Glutamatergic neuron (in vitro differentiated cells): ENCODE results near the gene CCND3. TPM values are rescaled to one million over a fixed set of nuclear protein-coding genes. Genes with fewer than 3 reads are reported as not detected.
A peak's percentile ranks its signal among the peaks of the same experiment; 100 is the strongest.

Experiments
- DNase-seq: peaks from one replicate; pipeline ENCODE4 v3.0.0; 2022
- H3K27ac Mint-ChIP-seq: one replicate; pipeline ENCODE4 v1.8.0; 2020; ENCODE audit warnings: mild to moderate bottlenecking, mixed read lengths, inconsistent platforms; ENCODE audit not compliant: unreplicated experiment
- H3K27me3 Mint-ChIP-seq: one replicate; pipeline ENCODE4 v1.8.0; 2020; ENCODE audit warnings: mild to moderate bottlenecking, moderate library complexity, mixed read lengths, inconsistent platforms; ENCODE audit not compliant: unreplicated experiment
- H3K36me3 Mint-ChIP-seq: one replicate; pipeline ENCODE4 v1.8.0; 2020; ENCODE audit warnings: mild to moderate bottlenecking, mixed read lengths, inconsistent platforms; ENCODE audit not compliant: unreplicated experiment
- H3K4me1 Mint-ChIP-seq: one replicate; pipeline ENCODE4 v1.8.0; 2020; ENCODE audit warnings: mild to moderate bottlenecking, low read depth, mixed read lengths, inconsistent platforms; ENCODE audit not compliant: unreplicated experiment
- H3K4me3 Mint-ChIP-seq: one replicate; pipeline ENCODE4 v1.8.0; 2020; ENCODE audit warnings: mild to moderate bottlenecking, mixed read lengths, inconsistent platforms; ENCODE audit not compliant: unreplicated experiment
- H3K9me3 Mint-ChIP-seq: one replicate; pipeline ENCODE4 v1.8.0; 2020; ENCODE audit warnings: mild to moderate bottlenecking, moderate library complexity, mixed read lengths, inconsistent platforms; ENCODE audit not compliant: unreplicated experiment
- total RNA-seq: library from RNA; stranded (reverse); fragmentation: NEBNext Ultra II Directional; extraction: Animal tissue kit (Norgen Biotek cat#: 25700); gene quantifications from one replicate; pipeline ENCODE4 v1.2.1, GENCODE V29; 2021; ENCODE audit not compliant: unreplicated experiment
- TF ChIP-seq, protein P1 (sequence below): fragments of 200-600 bp; sonication (generic); IDR thresholded peaks from one replicate; pipeline ENCODE4 v1.5.0; 2021; ENCODE audit not compliant: partially characterized antibody, unreplicated experiment

The CCND3 gene
- total RNA-seq, 1 donor from 2014 or later = 27.1 TPM

DNA sequence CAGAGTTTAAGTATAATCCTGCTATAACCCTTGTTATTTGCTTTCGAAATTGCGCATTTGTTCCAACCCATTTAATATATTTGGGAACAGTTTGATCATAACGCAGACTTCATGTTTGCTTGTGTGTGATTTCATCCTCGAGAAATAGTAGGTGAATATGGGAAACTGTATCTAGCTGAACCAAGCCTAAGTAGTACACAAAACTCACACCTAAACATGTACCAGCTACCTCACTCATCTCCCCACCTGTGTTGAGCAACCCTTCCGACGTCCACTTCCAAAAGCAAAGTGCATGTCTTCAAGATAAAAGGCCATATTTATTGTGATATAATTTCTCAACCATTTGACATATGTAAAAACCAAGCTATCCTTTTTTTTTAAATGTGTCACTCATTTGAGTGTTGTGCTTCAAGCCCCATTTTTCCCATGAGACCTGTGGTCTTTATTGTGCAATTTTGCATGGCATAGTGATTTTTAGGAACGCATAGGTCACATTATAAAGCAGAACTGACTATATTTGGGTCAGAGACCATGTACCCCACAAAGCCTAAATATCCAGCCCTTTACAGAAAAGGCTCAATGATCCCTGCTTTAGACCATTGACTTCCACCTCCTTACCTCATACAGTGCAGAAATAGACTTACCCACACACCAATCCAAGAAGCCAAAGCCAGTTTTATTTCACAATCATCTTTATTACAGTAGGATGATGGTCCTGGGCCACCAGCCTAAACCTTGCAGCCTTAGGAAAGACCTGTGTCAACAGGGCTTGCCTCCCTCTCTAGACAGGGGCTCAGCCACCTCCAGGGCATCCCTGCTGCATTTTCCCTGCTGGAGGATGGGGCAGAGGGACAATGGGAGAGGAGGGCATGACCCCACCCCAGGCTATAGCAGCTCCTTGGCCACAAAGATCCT is 7.1 kb downstream of the CCND3 start:
- peaks cover 32% of the 10 kb centered on the region for H3K4me1 Mint-ChIP-seq
- peaks cover 17% of the 10 kb centered on the region for H3K27me3 Mint-ChIP-seq
- TF ChIP-seq, protein P1, sequence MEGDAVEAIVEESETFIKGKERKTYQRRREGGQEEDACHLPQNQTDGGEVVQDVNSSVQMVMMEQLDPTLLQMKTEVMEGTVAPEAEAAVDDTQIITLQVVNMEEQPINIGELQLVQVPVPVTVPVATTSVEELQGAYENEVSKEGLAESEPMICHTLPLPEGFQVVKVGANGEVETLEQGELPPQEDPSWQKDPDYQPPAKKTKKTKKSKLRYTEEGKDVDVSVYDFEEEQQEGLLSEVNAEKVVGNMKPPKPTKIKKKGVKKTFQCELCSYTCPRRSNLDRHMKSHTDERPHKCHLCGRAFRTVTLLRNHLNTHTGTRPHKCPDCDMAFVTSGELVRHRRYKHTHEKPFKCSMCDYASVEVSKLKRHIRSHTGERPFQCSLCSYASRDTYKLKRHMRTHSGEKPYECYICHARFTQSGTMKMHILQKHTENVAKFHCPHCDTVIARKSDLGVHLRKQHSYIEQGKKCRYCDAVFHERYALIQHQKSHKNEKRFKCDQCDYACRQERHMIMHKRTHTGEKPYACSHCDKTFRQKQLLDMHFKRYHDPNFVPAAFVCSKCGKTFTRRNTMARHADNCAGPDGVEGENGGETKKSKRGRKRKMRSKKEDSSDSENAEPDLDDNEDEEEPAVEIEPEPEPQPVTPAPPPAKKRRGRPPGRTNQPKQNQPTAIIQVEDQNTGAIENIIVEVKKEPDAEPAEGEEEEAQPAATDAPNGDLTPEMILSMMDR = no peak
- no peaks in the 10 kb centered on the region for H3K36me3 Mint-ChIP-seq
- H3K9me3 Mint-ChIP-seq = peaks cover 10% of the 10 kb centered on the region
- no peak for DNase-seq
- H3K27ac Mint-ChIP-seq = peak overlapping the region; percentile 96
- peak overlapping the region; percentile 8 for H3K4me3 Mint-ChIP-seq

DNA sequence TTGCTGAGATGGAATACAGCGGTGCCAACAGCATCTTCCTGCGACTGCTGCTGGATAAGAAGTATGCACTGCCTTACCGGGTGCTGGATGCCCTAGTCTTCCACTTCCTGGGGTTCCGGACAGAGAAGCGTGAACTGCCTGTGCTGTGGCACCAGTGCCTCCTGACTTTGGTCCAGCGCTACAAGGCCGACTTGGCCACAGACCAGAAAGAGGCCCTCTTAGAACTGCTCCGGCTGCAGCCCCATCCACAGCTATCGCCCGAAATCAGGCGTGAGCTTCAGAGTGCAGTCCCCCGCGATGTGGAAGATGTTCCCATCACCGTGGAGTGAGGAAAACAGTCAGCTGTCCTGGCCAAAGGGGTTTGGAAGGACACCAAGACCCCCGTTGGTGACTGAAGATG is 9.2 kb downstream of the CCND3 start:
- TF ChIP-seq, protein P1 = no peak
- Mint-ChIP-seq H3K27me3 (peaks cover 15% of the 10 kb centered on the region), H3K9me3 (peaks cover 10% of the 10 kb centered on the region), H3K4me1 (peaks cover 22% of the 10 kb centered on the region), H3K27ac (no peak overlapping the region), H3K4me3 (no peak overlapping the region), H3K36me3 (no peaks in the 10 kb centered on the region)
- no peak for DNase-seq

DNA sequence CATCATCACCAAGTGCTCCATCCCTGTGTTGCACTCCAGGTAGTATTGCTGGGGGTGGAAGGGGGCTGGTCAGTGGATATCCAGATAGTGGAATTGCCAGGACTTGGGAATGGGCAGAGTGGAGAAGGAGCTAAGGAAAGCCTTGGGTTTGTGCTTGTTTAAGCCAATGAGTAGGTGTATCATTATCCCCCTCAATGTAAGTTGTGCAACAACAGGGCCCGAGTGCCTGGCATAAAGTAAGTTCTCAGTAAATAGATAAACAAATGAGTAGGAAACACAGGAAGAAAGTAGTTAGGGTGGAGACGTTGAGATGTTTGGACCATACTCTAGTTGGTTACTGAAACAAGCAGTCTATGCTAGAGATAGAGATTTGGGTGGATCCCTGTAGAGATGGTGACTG is 9.8 kb downstream of the CCND3 start:
- no peak for DNase-seq
- H3K4me1 Mint-ChIP-seq = peaks cover 21% of the 10 kb centered on the region
- peaks cover 10% of the 10 kb centered on the region for H3K9me3 Mint-ChIP-seq
- no peak overlapping the region for H3K4me3 Mint-ChIP-seq
- H3K36me3 Mint-ChIP-seq = no peaks in the 10 kb centered on the region
- peaks cover 15% of the 10 kb centered on the region for H3K27me3 Mint-ChIP-seq
- H3K27ac Mint-ChIP-seq = no peak overlapping the region
- TF ChIP-seq, protein P1 = no peak

DNA sequence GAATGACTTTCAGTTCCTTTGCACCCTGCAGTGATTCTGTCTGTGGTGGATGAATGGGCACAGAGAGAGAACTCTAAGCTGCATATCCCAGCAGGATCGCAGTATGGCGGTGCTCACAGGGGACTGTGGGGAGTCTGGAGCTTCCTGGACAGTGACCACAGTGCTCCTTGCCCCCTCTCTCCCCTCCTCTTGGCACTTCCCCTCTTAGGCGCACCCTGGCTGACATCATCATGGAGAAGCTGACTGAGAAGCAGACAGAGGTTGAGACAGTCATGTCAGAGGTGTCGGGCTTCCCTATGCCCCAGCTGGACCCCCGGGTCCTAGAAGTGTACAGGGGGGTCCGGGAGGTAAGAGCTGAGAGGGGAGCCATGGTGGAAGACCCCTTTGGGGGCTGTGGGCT is 11.7 kb downstream of the CCND3 start:
- TF ChIP-seq, protein P1 = no peak
- Mint-ChIP-seq H3K27me3 (peaks cover 5% of the 10 kb centered on the region), H3K4me1 (peaks cover 7% of the 10 kb centered on the region), H3K36me3 (no peaks in the 10 kb centered on the region), H3K4me3 (no peak overlapping the region), H3K27ac (no peak overlapping the region), H3K9me3 (peaks cover 1% of the 10 kb centered on the region)
- no peak for DNase-seq

DNA sequence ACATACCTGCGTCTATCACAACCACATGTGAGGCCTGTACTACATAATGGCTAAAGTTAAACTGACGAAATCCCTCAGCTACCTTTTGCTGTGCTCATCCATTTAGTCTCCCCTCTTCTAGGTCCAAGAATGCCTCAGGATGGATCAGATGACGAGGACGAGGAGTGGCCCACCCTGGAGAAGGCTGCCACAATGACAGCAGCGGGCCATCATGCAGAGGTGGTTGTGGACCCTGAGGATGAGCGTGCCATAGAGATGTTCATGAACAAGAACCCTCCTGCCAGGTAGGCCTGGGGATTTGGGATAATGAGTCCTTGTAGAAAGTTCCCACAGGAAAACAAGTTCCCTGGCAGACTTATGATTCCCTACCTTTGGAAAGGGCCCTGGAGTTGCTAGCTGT is 14.4 kb downstream of the CCND3 start:
- Mint-ChIP-seq H3K9me3 (peaks cover 5% of the 10 kb centered on the region), H3K27me3 (peaks cover 2% of the 10 kb centered on the region), H3K4me3 (no peak overlapping the region), H3K27ac (no peak overlapping the region), H3K4me1 (peaks cover 13% of the 10 kb centered on the region), H3K36me3 (peaks cover 4% of the 10 kb centered on the region)
- TF ChIP-seq, protein P1 = no peak
- DNase-seq = no peak
